ENCODE data around the gene SLC34A3. TPM values are rescaled to one million over a fixed set of nuclear protein-coding genes. Genes with fewer than 3 reads are reported as not detected.
A peak's percentile ranks its signal among the peaks of the same experiment; 100 is the strongest.

Gene SLC34A3
- total RNA-seq, 1 donor from 2014 or later = 0.09 TPM

- Histone ChIP-seq H3K79me2 (ENCODE audit: insufficient read depth, low read length) (peaks cover 8% of the 10 kb centered on the region), H4K20me1 (ENCODE audit: insufficient read depth, low read length) (peaks cover 48% of the 10 kb centered on the region), H3K4me2 (ENCODE audit: low read length) (no peak overlapping the region), H3K27me3 (ENCODE audit: insufficient read depth, low read length) (no peaks in the 10 kb centered on the region), H3K36me3 (ENCODE audit: insufficient read depth, low read length) (peaks cover 9% of the 10 kb centered on the region), H3K9ac (ENCODE audit: low read length) (no peak overlapping the region), H3K4me1 (ENCODE audit: insufficient read depth, low read length) (peaks cover 4% of the 10 kb centered on the region), H3K27ac (ENCODE audit: low read depth, low read length) (no peak overlapping the region), H3K4me3 (ENCODE audit: insufficient read depth, low read depth, low read length) (no peak overlapping the region), H3K9me3 (ENCODE audit: insufficient read depth, low read depth, low read length) (no peaks in the 10 kb centered on the region), H2AFZ (ENCODE audit: low read depth, low read length) (no peak overlapping the region)
- no peak overlapping the region for H3K4me3 Mint-ChIP-seq (ENCODE audit: unreplicated experiment)
- DNase-seq (ENCODE audit: low read depth) = no peak
- TF ChIP-seq CTCF (IDR thresholded peaks at IDR 0.05; ENCODE audit: insufficient read depth, low read depth, low read length) (no peak), EZH2 (IDR thresholded peaks at IDR 0.05; ENCODE audit: insufficient read depth, low read length) (no peak)
- H3K27me3 Mint-ChIP-seq (ENCODE audit: low read depth, unreplicated experiment) = no peaks in the 10 kb centered on the region
- FAIRE-seq = no peak
- peak overlapping the region; percentile 80 for H3K27ac Mint-ChIP-seq (ENCODE audit: unreplicated experiment)
- no peaks in the 10 kb centered on the region for H3K9me3 Mint-ChIP-seq (ENCODE audit: unreplicated experiment)
- H3K36me3 Mint-ChIP-seq (ENCODE audit: low read depth, unreplicated experiment) = peaks cover 15% of the 10 kb centered on the region
- H3K4me1 Mint-ChIP-seq (ENCODE audit: low read depth, unreplicated experiment) = peaks cover 6% of the 10 kb centered on the region
Measured at GRCh38 chr9:137270929-137271695, 40.4 kb downstream of the SLC34A3 start.

- peaks cover 9% of the 10 kb centered on the region for H3K36me3 ChIP-seq (ENCODE audit: insufficient read depth, low read length)
- H3K4me3 ChIP-seq (ENCODE audit: insufficient read depth, low read depth, low read length) = no peak overlapping the region
- no peak overlapping the region for H2AFZ ChIP-seq (ENCODE audit: low read depth, low read length)
- Mint-ChIP-seq H3K27me3 (ENCODE audit: low read depth, unreplicated experiment) (no peaks in the 10 kb centered on the region), H3K9me3 (ENCODE audit: unreplicated experiment) (no peaks in the 10 kb centered on the region), H3K4me1 (ENCODE audit: low read depth, unreplicated experiment) (peaks cover 6% of the 10 kb centered on the region), H3K27ac (ENCODE audit: unreplicated experiment) (no peak overlapping the region), H3K36me3 (ENCODE audit: low read depth, unreplicated experiment) (peaks cover 15% of the 10 kb centered on the region), H3K4me3 (ENCODE audit: unreplicated experiment) (no peak overlapping the region)
- H3K4me2 ChIP-seq (ENCODE audit: low read length) = no peak overlapping the region
- peaks cover 48% of the 10 kb centered on the region for H4K20me1 ChIP-seq (ENCODE audit: insufficient read depth, low read length)
- no peaks in the 10 kb centered on the region for H3K27me3 ChIP-seq (ENCODE audit: insufficient read depth, low read length)
- no peaks in the 10 kb centered on the region for H3K9me3 ChIP-seq (ENCODE audit: insufficient read depth, low read depth, low read length)
- no peak overlapping the region for H3K9ac ChIP-seq (ENCODE audit: low read length)
- no peak overlapping the region for H3K27ac ChIP-seq (ENCODE audit: low read depth, low read length)
- H3K4me1 ChIP-seq (ENCODE audit: insufficient read depth, low read length) = peaks cover 10% of the 10 kb centered on the region
- FAIRE-seq (no peak), DNase-seq (ENCODE audit: low read depth) (no peak)
- peaks cover 7% of the 10 kb centered on the region for H3K79me2 ChIP-seq (ENCODE audit: insufficient read depth, low read length)
- TF ChIP-seq CTCF (IDR thresholded peaks at IDR 0.05; ENCODE audit: insufficient read depth, low read depth, low read length) (no peak), EZH2 (IDR thresholded peaks at IDR 0.05; ENCODE audit: insufficient read depth, low read length) (no peak)
Measured at GRCh38 chr9:137271696-137272076, 41.0 kb downstream of the SLC34A3 start.
